Smooth muscle cell (in vitro differentiated cells): ENCODE data around the gene IGFN1. TPM values are rescaled to one million over a fixed set of nuclear protein-coding genes. Genes with fewer than 3 reads are reported as not detected.

Source experiments
- DNase-seq: peaks from one replicate; lab custom pipeline; 2025; ENCODE audit not compliant: unreplicated experiment; lab: John Stamatoyannopoulos, UW
- H2AFZ ChIP-seq: fragments of 200-600 bp; sonication (generic); 2 replicates; pipeline ENCODE4 v1.6.0; 2016; ENCODE audit warnings: antibody characterized with exemption, low read depth, mild to moderate bottlenecking
- H3F3A ChIP-seq: fragments of 200-600 bp; sonication (generic); 2 replicates; pipeline ENCODE4 v1.6.0; 2017; ENCODE audit warnings: antibody characterized with exemption, low read depth
- H3K27ac ChIP-seq: fragments of 200-600 bp; sonication (generic); 2 replicates; pipeline ENCODE4 v1.5.1; 2016; ENCODE audit warnings: low read depth, mild to moderate bottlenecking
- H3K27me3 ChIP-seq: fragments of 200-600 bp; sonication (generic); 2 replicates; pipeline ENCODE4 v1.6.1; 2016; ENCODE audit warnings: low read depth, mild to moderate bottlenecking
- H3K36me3 ChIP-seq: fragments of 200-600 bp; sonication (generic); 2 replicates; pipeline ENCODE4 v1.5.1; 2016; ENCODE audit warnings: low read depth
- H3K4me1 ChIP-seq: fragments of 200-600 bp; sonication (generic); 2 replicates; pipeline ENCODE4 v1.5.1; 2016; ENCODE audit warnings: low read depth
- H3K4me2 ChIP-seq: fragments of 200-600 bp; sonication (generic); 2 replicates; pipeline ENCODE4 v1.6.0; 2016; ENCODE audit warnings: mild to moderate bottlenecking
- H3K4me3 ChIP-seq: fragments of 200-600 bp; sonication (generic); 2 replicates; pipeline ENCODE4 v1.5.1; 2016; ENCODE audit warnings: mild to moderate bottlenecking
- H3K79me2 ChIP-seq: fragments of 200-600 bp; sonication (generic); 2 replicates; pipeline ENCODE4 v1.6.0; 2016; ENCODE audit warnings: low read depth, mild to moderate bottlenecking
- H3K9ac ChIP-seq: fragments of 200-600 bp; sonication (generic); 2 replicates; pipeline ENCODE4 v1.6.0; 2016; ENCODE audit warnings: low read depth
- H3K9me3 ChIP-seq: fragments of 200-600 bp; sonication (generic); replicated peaks from 2 replicates; pipeline ENCODE4 v1.5.1; 2016; ENCODE audit warnings: low read depth
- H4K20me1 ChIP-seq: fragments of 200-600 bp; sonication (generic); 2 replicates; pipeline ENCODE4 v1.6.0; 2016; ENCODE audit warnings: low read depth
- WGBS: methylation state at CpG from one replicate; pipeline ENCODE4 v1.1.7; 2016; ENCODE audit warnings: low lambda C conversion rate; 5-methylcytosine and 5-hydroxymethylcytosine counted together
- polyA plus RNA-seq: library from polyadenylated mRNA; unstranded; fragments of >200 nt; fragmentation: Nextera tagmentation; extraction: Ambion mirVana; gene quantifications from 2 replicates; pipeline ENCODE4 v1.2.1, GENCODE V29; 2016
- total RNA-seq: library from RNA; depleted of rRNA; stranded (reverse); fragments of >200 nt; gene quantifications from 2 replicates; pipeline ENCODE4 v1.2.3, GENCODE V29; 2014
- TF ChIP-seq, protein P1 (sequence below): fragments of 200-600 bp; sonication (generic); IDR thresholded peaks from 2 replicates; pipeline ENCODE4 v1.5.1; 2017; ENCODE audit warnings: borderline replicate concordance, mild to moderate bottlenecking, antibody characterized with exemption; ENCODE audit not compliant: insufficient read depth, poor library complexity, severe bottlenecking

Gene IGFN1
- total and polyA plus RNA-seq, 2 experiments from 2014 or later = not detected

DNA sequence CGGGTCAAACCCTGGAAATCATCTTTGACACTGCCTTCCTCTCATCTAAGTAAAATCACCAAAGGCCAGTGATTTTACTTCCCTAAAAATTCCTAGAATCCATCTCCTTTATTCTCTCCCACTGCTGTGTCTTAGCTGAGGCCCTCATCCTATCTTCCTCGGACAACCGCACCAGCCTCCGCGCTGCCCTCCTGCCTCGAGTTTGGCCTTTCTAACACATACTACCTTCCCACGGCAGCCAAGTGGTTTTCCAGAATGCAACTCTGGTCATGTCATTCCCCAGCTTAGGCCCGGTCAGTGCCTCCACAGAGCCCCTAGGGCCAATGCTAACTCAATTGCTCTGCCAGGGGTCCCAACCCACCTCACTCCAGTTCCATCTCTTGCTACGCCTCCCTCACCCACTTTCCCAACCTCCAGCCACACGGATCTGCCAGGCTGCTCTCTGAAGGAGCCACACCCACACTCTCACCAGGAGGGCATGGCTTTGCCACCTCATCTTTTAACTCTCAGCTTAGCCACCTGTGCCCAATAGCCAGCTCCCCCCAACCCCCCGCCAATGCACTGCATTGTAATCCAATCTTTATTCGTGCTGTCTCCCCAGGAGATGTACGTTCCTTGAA lies 43.1 kb upstream of the IGFN1 start:
- Histone ChIP-seq H3K4me2 (no peak overlapping the region), H3K9me3 (no peaks in the 10 kb centered on the region), H2AFZ (no peak overlapping the region), H3K4me1 (no peaks in the 10 kb centered on the region), H3K79me2 (peaks cover 6% of the 10 kb centered on the region), H3K36me3 (peaks cover 24% of the 10 kb centered on the region), H4K20me1 (peaks cover 43% of the 10 kb centered on the region), H3K27me3 (no peaks in the 10 kb centered on the region), H3K27ac (no peak overlapping the region), H3K4me3 (no peak overlapping the region), H3K9ac (no peak overlapping the region), H3F3A (no peaks in the 10 kb centered on the region)
- 92% methylated on average over 13 of the region's 13 CpGs for WGBS
- no peak for DNase-seq
- TF ChIP-seq, protein P1, sequence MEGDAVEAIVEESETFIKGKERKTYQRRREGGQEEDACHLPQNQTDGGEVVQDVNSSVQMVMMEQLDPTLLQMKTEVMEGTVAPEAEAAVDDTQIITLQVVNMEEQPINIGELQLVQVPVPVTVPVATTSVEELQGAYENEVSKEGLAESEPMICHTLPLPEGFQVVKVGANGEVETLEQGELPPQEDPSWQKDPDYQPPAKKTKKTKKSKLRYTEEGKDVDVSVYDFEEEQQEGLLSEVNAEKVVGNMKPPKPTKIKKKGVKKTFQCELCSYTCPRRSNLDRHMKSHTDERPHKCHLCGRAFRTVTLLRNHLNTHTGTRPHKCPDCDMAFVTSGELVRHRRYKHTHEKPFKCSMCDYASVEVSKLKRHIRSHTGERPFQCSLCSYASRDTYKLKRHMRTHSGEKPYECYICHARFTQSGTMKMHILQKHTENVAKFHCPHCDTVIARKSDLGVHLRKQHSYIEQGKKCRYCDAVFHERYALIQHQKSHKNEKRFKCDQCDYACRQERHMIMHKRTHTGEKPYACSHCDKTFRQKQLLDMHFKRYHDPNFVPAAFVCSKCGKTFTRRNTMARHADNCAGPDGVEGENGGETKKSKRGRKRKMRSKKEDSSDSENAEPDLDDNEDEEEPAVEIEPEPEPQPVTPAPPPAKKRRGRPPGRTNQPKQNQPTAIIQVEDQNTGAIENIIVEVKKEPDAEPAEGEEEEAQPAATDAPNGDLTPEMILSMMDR = no peak

DNA sequence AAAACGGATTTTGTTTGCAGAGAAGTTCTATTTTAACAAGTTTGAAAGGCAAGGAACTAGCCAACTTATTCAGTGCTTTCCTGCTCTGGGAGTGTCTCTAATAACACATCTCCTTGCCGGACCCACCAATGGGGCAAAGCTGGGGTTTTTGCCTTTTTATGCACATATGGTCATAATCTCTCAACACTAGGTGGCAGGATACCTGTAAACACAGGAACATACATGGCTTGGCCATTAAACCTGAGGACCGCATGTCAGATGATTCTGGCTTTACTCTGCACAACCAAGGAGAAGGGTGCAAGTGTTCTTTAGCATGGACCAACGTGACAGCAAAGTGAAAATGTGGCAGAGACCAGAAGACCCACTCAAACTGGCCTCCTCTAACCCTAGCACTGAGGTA lies 41.2 kb upstream of the IGFN1 start:
- peaks cover 24% of the 10 kb centered on the region for H3K36me3 ChIP-seq
- H3K9me3 ChIP-seq = no peaks in the 10 kb centered on the region
- no peaks in the 10 kb centered on the region for H3F3A ChIP-seq
- no peak for DNase-seq
- 89% methylated on average over 4 of the region's 4 CpGs for WGBS
- no peak overlapping the region for H3K27ac ChIP-seq
- TF ChIP-seq, protein P1 = peak; percentile 25
- no peaks in the 10 kb centered on the region for H3K27me3 ChIP-seq
- H3K4me3 ChIP-seq = no peak overlapping the region
- no peak overlapping the region for H3K9ac ChIP-seq
- peaks cover 43% of the 10 kb centered on the region for H4K20me1 ChIP-seq
- peaks cover 23% of the 10 kb centered on the region for H3K79me2 ChIP-seq
- H2AFZ ChIP-seq = no peak overlapping the region
- H3K4me2 ChIP-seq = no peak overlapping the region
- peaks cover 8% of the 10 kb centered on the region for H3K4me1 ChIP-seq

GRCh38 chr1:201153474-201154388 lies 36.9 kb upstream of the IGFN1 start:
- no peaks in the 10 kb centered on the region for H3F3A ChIP-seq
- H3K9ac ChIP-seq = peak overlapping the region; percentile 65
- peaks cover 23% of the 10 kb centered on the region for H3K79me2 ChIP-seq
- H3K36me3 ChIP-seq = peaks cover 24% of the 10 kb centered on the region
- TF ChIP-seq, protein P1 = no peak
- peaks cover 13% of the 10 kb centered on the region for H3K4me1 ChIP-seq
- peak overlapping the region; percentile 76 for H3K4me3 ChIP-seq
- peak overlapping the region; percentile 86 for H3K4me2 ChIP-seq
- peaks cover 20% of the 10 kb centered on the region for H4K20me1 ChIP-seq
- H3K27ac ChIP-seq = no peak overlapping the region
- no peaks in the 10 kb centered on the region for H3K27me3 ChIP-seq
- 2% methylated on average over 24 of the region's 37 CpGs for WGBS
- peak overlapping the region; percentile 90 for H2AFZ ChIP-seq
- no peaks in the 10 kb centered on the region for H3K9me3 ChIP-seq
- DNase-seq = peak; percentile 83
